Ovary (tissue), 3 donors: ENCODE data around the gene VASN.

ENCODE experiments used
- CTCF ChIP-seq, 3 donors: fragments of 450-650 bp in 2 of 3; fragments of 200-600 bp in 1 of 3; IDR thresholded peaks; one replicate each; pipeline versions ENCODE4 v1.5.1 to v1.8.0; 2016 to 2022; ENCODE audit warnings: antibody characterized with exemption in 3 of 3, mild to moderate bottlenecking in 1 of 3
- EP300 ChIP-seq: sonication (generic); formaldehyde crosslinking; IDR thresholded peaks from one replicate; pipeline ENCODE4 v1.6.1; 2017; ENCODE audit warnings: antibody characterized with exemption
- POLR2A ChIP-seq: fragments of 450-650 bp; IDR thresholded peaks from one replicate; pipeline ENCODE4 v1.6.1; 2017; ENCODE audit warnings: antibody characterized with exemption, mild to moderate bottlenecking, moderate library complexity
- donor health status: DM: no; HTN: no; CAD: no.

GRCh38 chr16:4360538-4361021, 11.1 kb upstream of the VASN start:
- no peak for TF ChIP-seq CTCF (IDR thresholded peaks at IDR 0.05)
- no peak for TF ChIP-seq POLR2A
- no peak for TF ChIP-seq EP300
